Measurements from ENCODE around the gene PTPRT.

DNA sequence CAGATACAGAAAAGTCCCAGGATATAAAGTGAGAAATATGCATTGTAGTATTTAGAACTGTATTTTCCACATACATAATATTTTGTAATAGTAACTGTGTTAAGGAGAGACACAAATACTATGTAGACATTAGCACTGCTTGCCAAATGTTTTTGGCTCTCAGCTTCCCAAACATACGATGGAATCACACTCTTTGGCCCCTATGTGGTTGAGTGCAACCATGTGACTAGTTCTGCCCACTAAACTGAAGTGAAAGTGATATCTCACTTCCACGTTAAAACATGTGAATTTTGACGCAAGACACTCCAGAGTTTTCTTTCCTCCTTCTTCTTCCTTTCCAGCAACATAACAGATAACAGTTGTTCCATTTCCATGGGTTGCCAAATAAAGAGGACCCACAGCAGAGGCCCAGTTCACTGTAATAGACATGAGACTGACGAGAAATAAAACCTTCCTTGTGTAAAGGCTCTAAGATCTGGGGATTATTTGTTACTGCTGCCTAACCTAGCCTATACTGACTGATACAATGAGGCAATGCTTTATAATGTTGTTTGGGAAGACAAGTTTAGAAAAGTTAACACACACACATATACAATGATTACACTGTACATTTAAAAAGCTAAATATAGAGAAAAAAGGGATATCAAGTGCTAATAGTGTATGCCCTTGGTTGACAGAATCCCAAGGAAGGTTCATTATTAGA, 97.2 kb downstream of the PTPRT start:
- TF ChIP-seq CTBP1 (IDR thresholded peaks at IDR 0.05; ENCODE audit: borderline replicate concordance) (no peak), FOXM1 (IDR thresholded peaks at IDR 0.05; ENCODE audit: borderline replicate concordance) (no peak), FOXA1 (IDR thresholded peaks at IDR 0.05) (no peak), HDGF (IDR thresholded peaks at IDR 0.05; ENCODE audit: borderline replicate concordance) (no peak), BHLHE40 (IDR thresholded peaks at IDR 0.05; ENCODE audit: borderline replicate concordance) (no peak), NFRKB (IDR thresholded peaks at IDR 0.05) (no peak), TARDBP (IDR thresholded peaks at IDR 0.05) (no peak)
